CMK (cell line): ENCODE results near the gene GABBR1.
A peak's percentile ranks its signal among the peaks of the same experiment; 100 is the strongest.

Source experiments
- DNase-seq: peaks from one replicate; pipeline ENCODE4 v3.0.0-alpha.2; 2010; ENCODE audit warnings: low read depth

The GABBR1 gene

DNA sequence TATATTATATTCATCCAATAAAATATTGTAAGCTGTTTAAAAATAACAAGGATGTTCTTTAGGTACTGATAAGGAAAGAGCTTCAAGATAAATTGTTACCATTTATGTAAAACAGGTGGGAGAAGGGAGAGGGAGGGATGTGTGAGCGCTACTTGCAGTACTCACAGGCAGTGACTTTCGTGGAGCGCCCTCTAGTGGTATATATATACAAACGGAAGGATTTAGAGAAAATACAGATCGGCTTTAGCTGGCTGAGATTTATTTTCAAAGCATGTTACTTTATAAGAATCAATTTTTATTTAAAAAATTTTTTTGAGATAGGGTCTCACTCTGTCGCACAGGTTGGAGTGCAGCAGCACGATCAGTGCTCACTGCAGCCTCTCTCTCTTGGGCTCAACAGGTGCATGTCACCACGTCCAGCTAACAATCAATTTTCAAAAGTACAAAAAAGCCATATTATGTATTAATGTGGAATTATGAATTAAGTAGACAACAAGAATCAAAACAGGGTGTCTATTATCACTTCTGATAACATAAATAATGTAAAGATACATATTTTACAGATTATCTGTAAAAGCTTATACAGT is 20.6 kb upstream of the GABBR1 start:
- no peak for DNase-seq

DNA sequence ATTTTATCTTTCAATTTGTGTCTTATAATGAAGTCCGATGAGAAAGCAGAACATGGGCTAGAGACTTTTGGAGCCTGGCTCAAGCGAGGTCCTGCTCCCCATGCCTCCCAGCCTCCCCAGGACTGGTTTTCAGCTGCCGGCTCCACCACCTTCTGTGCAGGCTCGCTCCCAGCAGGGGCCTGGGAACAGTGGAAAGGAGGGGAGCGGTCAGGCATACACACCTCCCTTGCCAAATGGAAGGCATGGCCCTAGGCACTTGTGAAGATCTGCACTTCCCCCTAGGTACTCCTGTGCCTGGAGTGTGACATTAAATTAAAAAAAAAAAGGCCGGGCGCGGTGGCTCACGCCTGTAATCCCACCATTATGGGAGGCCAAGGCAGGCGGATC is 19.2 kb upstream of the GABBR1 start:
- DNase-seq: no peak

- no peak for DNase-seq
Measured at GRCh38 chr6:29651413-29652197, 18.6 kb upstream of the GABBR1 start.

DNA sequence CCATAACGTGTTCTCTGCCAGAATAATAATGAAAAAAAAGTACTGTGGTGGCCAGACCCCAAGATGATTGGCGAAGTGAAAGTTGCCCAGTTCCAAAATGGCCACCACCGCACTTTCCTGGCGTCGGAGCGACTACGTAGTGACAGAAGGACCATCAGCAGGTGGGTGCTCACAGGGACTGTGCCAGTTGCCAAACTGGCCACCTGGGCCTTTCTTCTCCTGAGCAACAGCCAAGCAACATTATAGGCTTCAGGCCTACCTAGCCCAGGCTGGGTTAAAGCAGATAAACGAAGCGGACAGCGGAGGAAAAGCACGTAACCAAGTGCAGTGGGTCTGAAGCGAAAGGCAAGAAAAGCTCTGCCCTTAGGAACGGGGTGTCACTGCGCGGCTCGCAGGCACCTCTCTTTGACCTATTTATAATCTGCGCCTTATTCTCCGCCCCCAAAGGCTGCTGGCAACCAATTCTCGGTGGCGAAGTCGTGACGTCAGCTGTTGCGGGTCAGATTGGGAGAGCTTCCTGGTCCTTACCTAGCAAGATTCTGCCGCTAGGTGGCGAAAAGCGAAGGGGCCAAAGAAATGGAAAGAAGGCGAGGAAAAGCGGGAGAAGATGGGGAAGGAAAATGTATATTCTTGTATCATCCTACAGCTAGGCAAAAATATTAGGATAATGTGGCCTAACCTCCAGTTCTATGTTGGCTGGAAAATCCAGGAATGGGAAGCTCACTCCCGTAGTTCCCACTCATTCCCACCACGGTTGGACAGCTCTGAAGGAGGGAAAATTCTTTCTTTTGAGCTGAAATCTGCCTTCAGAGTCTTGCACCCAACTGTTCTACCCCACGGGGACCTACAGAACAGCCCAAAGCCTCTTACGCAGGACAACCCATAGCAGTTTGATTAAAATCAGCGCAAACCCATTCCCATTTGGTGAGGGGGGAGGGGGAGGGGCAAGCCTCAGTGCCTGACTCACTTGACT is 17.0 kb upstream of the GABBR1 start:
- peak; percentile 87 for DNase-seq

- no peak for DNase-seq
Measured at GRCh38 chr6:29647927-29648642, 15.1 kb upstream of the GABBR1 start.

DNA sequence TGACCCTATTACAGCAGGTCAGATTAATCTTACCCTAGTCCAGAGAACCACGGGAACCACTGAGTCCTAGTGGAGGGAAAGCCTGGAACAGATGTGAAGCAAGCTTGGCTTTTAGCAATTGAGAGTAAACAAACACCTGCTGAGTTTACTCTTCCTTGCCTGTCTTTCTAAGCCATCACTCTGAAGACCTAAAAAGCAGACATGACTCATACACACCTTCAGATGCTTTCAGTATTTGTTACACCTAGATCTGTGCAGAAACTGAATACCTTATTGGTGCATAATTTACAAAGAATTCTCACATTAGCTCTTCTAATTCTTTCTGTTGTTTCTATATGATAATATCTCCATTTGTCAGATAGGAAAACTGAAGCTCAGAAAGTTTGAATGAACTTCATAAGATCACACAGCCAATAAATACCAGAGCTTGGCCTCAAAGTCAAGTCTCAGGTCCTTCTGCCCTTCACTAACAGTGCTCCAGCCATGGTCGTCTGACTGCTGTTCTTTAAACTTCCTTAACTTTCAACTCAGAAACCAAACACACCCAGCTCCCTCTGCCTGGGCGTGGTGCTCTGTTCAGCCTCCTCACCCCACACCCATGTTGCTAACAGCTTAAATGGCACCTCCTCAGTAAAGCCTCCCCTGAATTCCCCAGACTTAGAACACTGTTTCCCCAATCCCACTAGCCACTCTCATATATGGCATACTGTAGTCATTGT is 8.6 kb upstream of the GABBR1 start:
- no peak for DNase-seq

GRCh38 chr6:29637247-29637646 is 4.3 kb upstream of the GABBR1 start:
- DNase-seq: no peak

DNA sequence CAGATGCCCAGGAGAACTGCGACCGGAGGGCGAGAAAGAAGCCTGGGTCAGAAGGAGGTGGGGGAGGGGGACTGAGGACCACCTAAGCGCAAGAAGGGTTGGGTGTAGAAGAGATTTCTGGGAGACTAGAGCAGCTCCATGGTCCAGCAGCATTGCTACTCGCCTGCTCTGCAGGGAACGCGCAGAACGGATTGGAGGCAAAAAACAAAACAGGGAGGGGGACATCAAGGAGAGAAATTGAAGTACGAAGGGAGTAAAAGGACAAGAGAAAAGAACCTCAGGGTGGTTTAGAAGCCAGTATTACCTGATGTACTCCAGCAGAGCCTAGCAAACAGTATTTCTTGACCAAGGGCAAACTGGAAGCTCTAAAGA is 537 bp upstream of the GABBR1 start:
- no peak for DNase-seq

DNA sequence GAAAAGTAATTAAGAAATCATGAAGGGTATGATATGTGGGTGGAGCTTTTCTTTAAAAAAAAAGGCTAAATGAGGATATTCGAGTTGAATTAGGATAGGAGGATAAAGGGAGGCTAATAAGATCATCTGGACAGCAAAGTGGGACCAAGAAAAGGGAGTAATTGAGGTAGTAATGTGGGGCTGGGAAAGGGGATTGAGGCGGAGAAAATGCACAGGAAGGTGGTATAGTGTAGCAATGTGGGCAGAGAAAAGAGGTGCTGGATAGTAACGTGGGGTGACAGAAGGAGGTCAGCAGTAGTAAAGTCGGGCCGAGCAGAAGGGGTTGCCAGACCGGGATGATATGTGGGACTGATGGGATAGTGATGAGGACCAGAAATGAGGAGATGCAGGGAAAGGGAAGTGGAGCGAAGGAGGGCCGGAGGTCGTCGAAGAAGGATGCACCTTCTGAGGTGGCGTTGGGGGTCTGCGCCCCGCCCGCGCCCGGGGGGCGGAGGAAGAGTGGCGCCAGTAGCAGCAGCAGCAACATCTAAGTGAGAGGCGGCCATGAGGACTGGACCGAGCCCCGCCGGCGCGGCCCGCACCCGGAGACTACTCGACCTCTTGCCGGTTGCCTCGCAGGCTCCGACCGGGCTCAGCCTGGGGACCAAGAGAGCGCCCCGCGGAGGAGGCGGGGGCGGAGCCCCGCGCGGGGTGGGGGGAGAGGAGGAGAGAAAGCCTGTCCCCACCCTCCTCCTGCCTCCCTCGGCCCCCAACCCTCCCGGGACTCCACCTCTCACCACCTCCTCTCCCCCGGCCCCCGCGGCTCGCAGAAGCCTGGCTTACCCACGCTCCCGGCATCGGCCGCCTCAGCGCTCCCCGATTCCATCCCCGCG is 887 bp downstream of the GABBR1 start:
- DNase-seq: no peak

- DNase-seq: no peak
Measured at GRCh38 chr6:29631209-29631810, 1.7 kb downstream of the GABBR1 start.

GRCh38 chr6:29630315-29630714 is 2.7 kb downstream of the GABBR1 start:
- no peak for DNase-seq

- no peak for DNase-seq
Measured at GRCh38 chr6:29629571-29629970, 3.4 kb downstream of the GABBR1 start.

GRCh38 chr6:29628419-29629281 is 4.3 kb downstream of the GABBR1 start:
- no peak for DNase-seq

DNA sequence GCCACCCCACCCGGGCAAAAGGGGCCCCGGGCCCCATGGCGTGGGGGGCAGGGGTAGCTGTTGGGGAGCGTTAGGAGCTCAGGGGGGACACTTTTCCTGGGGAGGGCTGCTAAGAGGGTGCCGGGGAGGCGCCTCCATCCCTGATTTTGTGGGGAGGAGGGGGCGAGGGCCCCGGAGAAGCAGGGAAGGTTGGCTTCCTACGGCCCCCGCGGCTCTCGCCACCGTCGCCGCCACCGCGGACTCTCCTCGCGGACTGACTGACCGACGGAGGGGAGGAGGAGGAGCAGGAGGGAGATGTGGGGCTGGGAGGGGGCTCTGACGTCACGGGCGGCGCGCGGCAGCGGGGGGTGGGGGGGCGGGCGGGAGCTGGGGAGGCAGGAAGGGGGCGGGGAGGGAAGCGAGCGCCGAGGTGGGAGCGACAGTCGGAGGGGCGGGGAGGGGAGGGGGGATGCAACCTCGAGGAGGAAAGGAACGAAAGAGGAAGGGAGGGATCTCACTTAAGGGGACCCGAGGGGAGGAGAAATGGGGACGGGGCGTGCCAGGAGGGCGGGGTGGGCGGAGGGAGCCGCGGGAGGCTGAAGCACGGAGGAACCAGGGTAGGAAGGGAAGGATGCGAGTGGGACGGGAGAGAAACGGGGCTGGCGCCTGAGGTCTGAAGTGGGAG is 5.1 kb downstream of the GABBR1 start:
- no peak for DNase-seq

- no peak for DNase-seq
Measured at GRCh38 chr6:29626948-29627754, 5.8 kb downstream of the GABBR1 start.

DNA sequence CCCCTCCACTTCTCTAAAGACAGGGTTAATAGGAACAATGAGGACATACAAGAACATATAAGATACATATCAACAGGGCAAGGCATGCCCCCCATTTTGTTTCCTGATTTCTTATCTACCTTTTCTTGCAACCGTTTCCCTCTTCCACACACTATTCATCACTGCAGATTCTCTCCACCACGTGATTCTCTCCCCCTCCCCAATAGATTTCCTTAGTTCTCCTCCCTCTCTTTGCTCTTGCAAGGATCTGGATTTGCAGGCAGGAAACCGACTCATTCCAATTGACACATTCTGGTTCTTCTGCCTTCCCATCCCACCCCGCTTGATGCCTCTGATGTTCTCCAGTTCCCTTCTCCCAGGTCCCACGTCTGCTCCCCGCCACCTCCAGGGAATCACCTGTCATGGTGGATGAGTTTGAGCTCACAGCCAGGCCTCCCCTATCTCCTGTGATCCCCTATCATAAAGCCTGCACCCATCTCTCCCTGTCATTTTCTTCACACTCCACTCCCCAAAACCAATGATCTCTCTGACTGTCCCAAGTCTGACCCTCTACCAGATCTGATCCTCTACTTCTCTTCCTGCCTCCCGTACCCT is 7.5 kb downstream of the GABBR1 start:
- no peak for DNase-seq

DNA sequence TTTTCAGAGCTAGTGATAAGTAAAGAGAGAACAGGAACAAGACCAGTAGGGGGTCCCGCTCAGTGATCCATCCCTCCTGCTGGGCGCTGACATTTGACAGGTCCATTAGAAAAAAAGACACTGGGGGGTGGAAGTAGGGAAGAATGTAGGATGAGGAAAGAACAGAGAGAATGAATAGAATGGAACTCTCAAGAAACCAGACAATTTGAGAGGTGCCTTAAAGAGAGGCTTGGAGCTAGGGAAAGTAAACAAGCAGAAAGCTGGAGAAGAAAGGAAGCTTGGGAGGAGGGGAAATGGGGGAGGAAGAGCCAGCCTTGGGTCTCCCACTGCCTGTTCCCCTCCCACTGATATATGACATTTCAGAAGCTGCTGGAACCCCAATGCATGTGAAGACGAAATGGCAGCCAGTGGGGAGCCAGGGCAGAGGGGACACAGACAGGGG is 8.4 kb downstream of the GABBR1 start:
- no peak for DNase-seq
